AG04449 (cell line): ENCODE measurements around the gene FILIP1L.

ENCODE experiments used
- CTCF ChIA-PET: fragments of 350-600 bp; formaldehyde crosslinking; extraction: SDS; loops from one replicate; lab custom pipeline; 2021; ENCODE audit warnings: antibody characterized with exemption; lab: Yijun Ruan, JAX
- POLR2A ChIA-PET: fragments of 400-600, 350-600 bp; formaldehyde crosslinking; extraction: SDS; loops from one replicate; lab custom pipeline; 2020; ENCODE audit warnings: antibody characterized with exemption, inconsistent platforms; lab: Yijun Ruan, JAX
- DNase-seq: peaks from one replicate; pipeline ENCODE4 v3.0.0-alpha.2; 2010; ENCODE audit warnings: low read depth, low spot score
- H3K4me3 ChIP-seq: 2 replicates; pipeline ENCODE4 v1.5.1; 2011; ENCODE audit warnings: low read depth, mild to moderate bottlenecking, control low read depth, low read length
- CTCF ChIP-seq: IDR thresholded peaks from one replicate; pipeline ENCODE4 v1.5.1; 2011; ENCODE audit warnings: mild to moderate bottlenecking, moderate library complexity, low read length, control low read depth, inconsistent platforms; ENCODE audit not compliant: insufficient read depth; ENCODE audit errors: missing control alignments

Gene FILIP1L

GRCh38 chr3:99895703-99896441, 218.4 kb downstream of the FILIP1L start:
- TF ChIP-seq CTCF = no peak
- peak; percentile 69 for DNase-seq

DNA sequence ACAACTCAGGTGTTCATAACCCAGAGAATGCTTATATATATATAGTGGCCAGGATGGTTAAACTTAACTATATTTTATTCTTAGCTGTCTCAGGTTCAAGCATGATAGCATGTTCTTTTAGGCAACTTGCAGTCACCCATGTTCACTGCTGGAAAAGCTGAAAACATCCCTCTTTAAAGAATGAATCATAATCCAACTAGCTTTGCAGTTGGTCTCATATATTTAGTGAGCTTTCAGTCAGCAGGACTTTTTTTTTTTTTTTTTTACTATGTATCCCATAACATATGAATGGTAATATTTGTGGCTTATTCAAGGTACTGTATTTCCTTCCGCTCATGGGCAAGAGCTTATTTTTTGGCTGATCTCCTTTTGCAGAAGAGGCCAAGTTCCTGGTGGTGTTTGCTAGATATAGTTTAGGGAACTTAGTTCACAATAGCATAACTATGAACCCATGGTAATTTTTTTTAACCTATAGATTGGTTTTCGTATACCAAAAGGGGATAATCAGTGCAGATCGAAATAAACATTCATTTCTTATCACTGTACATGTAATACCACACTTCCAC, 219.1 kb downstream of the FILIP1L start:
- POLR2A ChIA-PET = interaction anchor here (0.6 to 1.2 kb wide), 2 partner anchors 18 to 19 kb away, joined by 3 to 5 read pairs; no protein-coding TSS in a partner anchor
- H3K4me3 ChIP-seq = no peak overlapping the region
- no peak for DNase-seq
- no peak for TF ChIP-seq CTCF
- CTCF ChIA-PET = interaction anchor here (0.7 to 1.7 kb wide), 5 partner anchors 9 to 359 kb away, joined by 4 to 9 read pairs (median 6); no protein-coding TSS in a partner anchor

More at GRCh38 chr3:99895703-99896441, 218.4 kb downstream of the FILIP1L start:
- ChIA-PET POLR2A (interaction anchor here (1.2 kb wide), 1 partner anchor 18 kb away, joined by 5 read pairs; no protein-coding TSS in a partner anchor), CTCF (interaction anchor here (0.7 to 1.5 kb wide), 2 partner anchors 8 to 358 kb away, joined by 5 to 7 read pairs; no protein-coding TSS in a partner anchor)
- H3K4me3 ChIP-seq = no peak overlapping the region

- CTCF ChIA-PET = interaction anchor here (2.6 kb wide), 1 partner anchor 362 kb away, joined by 8 read pairs; no protein-coding TSS in a partner anchor
- H3K4me3 ChIP-seq = no peak overlapping the region
- POLR2A ChIA-PET = no interaction called here
- no peak for TF ChIP-seq CTCF
- no peak for DNase-seq
Observed at GRCh38 chr3:99892332-99892731, 222.0 kb downstream of the FILIP1L start.

DNA sequence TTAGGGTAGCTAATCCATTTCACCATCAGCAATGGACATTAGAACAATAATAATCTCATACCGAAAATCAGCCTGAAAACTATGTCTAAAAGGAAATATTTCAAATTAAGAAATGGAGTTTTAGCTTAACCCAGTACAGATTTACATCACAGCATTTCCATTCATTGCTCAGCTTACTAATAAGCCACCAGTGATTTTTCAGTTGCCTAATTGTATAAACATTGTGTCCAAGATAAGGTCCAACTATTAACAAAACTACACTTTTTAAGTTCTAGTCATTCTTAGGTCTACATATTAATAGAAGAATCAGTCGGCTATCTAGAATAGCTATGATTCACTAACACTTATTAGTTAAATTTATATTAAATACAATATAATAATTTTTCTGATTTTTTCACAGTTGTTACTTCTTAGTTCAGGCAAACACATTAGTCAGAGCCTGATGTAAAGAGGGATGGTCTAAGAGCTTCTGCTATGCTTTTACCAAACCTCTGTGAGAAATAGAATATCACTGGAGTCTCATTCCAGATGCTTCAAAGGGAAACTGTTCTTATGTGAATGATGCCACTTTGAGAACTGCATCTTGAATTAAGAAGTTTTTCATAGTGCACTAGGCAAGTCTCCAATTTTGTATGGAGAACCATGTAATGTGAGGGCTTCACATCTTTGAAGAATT, 222.6 kb downstream of the FILIP1L start:
- ChIA-PET CTCF (interaction anchor here (1.2 to 2.6 kb wide), 2 partner anchors 18 to 363 kb away, joined by 3 to 8 read pairs; no protein-coding TSS in a partner anchor), POLR2A (no interaction called here)
- DNase-seq = no peak
- H3K4me3 ChIP-seq = no peak overlapping the region
- TF ChIP-seq CTCF = no peak

DNA sequence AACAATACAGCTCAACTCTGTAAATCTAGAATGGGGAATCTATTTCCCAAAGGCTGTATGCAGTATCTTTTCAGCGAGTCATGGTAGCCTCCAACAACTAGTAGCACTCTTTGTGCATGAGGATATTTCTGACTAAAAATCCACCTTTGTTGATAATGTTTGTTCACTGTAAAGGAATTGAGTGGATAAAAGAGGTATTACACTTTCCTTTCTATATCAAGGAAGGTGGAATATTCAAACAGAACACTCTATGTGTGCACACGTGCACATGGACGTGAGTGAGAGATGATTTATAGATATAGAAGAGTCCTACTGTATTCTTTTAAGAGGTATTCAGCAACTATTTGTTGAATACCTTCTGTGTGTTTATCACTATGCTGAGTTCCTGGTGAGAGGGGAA, 228.4 kb downstream of the FILIP1L start:
- H3K4me3 ChIP-seq = no peak overlapping the region
- DNase-seq = no peak
- CTCF ChIA-PET = no interaction called here
- POLR2A ChIA-PET = no interaction called here
- no peak for TF ChIP-seq CTCF
